CD4-positive, alpha-beta T cell (primary cell): Measurements from ENCODE around the gene CABLES2. TPM values are rescaled to one million over a fixed set of nuclear protein-coding genes. Genes with fewer than 3 reads are reported as not detected.

ENCODE experiments used
- ATAC-seq: fragments of 200-7000 bp; cut with Tn5 transposase; one replicate; pipeline ENCODE4 v1.10.0; 2022; ENCODE audit warnings: mild to moderate bottlenecking; ENCODE audit not compliant: poor library complexity
- CTCF ChIA-PET: fragments of 350-600 bp; sonication (Branson Sonifier 250); formaldehyde crosslinking; loops from one replicate; lab custom pipeline; 2021; ENCODE audit warnings: antibody characterized with exemption, inconsistent platforms; lab: Charles Lee
- POLR2A ChIA-PET: fragments of 350-600 bp; sonication (Branson Sonifier 250); formaldehyde crosslinking; loops from one replicate; lab custom pipeline; 2021; ENCODE audit warnings: antibody characterized with exemption, inconsistent platforms; lab: Charles Lee
- DNase-seq, 14 experiments: peaks; one replicate each; pipeline ENCODE4 v3.0.0-alpha.2; 2013 to 2020; ENCODE audit warnings: mixed read lengths in 2 of 14
- H3K27ac ChIP-seq, 2 donors: one replicate each; pipeline versions ENCODE4 v1.5.1 to v1.7.0; 2013; ENCODE audit warnings: low read length in 2 of 2, low read depth in 1 of 2, mild to moderate bottlenecking in 1 of 2
- H3K27me3 ChIP-seq, 2 experiments: 1 replicate in 1 of 2; 2 replicates in 1 of 2; pipeline versions ENCODE4 v1.6.1 to v1.7.0; 2013; ENCODE audit warnings: low read length in 2 of 2, control low read depth in 1 of 2, mild to moderate bottlenecking in 1 of 2, moderate library complexity in 1 of 2; ENCODE audit not compliant: insufficient read depth in 2 of 2, control insufficient read depth in 1 of 2
- H3K36me3 ChIP-seq: one replicate; pipeline ENCODE4 v1.6.1; 2013; ENCODE audit warnings: low read length, control low read depth; ENCODE audit not compliant: insufficient read depth
- H3K4me1 ChIP-seq: one replicate; pipeline ENCODE4 v1.6.1; 2013; ENCODE audit warnings: low read length, control low read depth; ENCODE audit not compliant: insufficient read depth
- H3K4me3 ChIP-seq: one replicate; pipeline ENCODE4 v1.5.1; 2013; ENCODE audit warnings: mild to moderate bottlenecking, low read length, moderate library complexity
- H3K9me3 ChIP-seq, 2 experiments: 1 replicate in 1 of 2; 2 replicates in 1 of 2; pipeline versions ENCODE4 v1.6.1 to v1.7.0; 2013; ENCODE audit warnings: low read length in 2 of 2, mild to moderate bottlenecking in 2 of 2, control low read depth in 1 of 2, moderate library complexity in 1 of 2; ENCODE audit not compliant: control insufficient read depth in 1 of 2, insufficient read depth in 1 of 2
- H3K27ac Mint-ChIP-seq: one replicate; pipeline ENCODE4 v1.8.0; 2020; ENCODE audit warnings: mixed read lengths
- H3K27me3 Mint-ChIP-seq: one replicate; pipeline ENCODE4 v1.8.0; 2021; ENCODE audit warnings: mixed read lengths
- H3K36me3 Mint-ChIP-seq: one replicate; pipeline ENCODE4 v1.8.0; 2021; ENCODE audit warnings: low read depth, mixed read lengths
- H3K4me1 Mint-ChIP-seq: one replicate; pipeline ENCODE4 v1.8.0; 2021; ENCODE audit warnings: low read depth, mixed read lengths
- H3K4me3 Mint-ChIP-seq: one replicate; pipeline ENCODE4 v1.8.0; 2020; ENCODE audit warnings: mild to moderate bottlenecking, mixed read lengths
- H3K9me3 Mint-ChIP-seq: one replicate; pipeline ENCODE4 v1.8.0; 2020; ENCODE audit warnings: mixed read lengths
- intact Hi-C, 2 experiments: fragments of 100-400 bp; cut with DNase I in 1 of 2; cut with micrococcal nuclease in 1 of 2; formaldehyde crosslinking; loops; one replicate each; pipeline versions ENCODE4 v1.15.1 to v1.9.0; 2023 to 2025; cut with DNase I, micrococcal nuclease
- total RNA-seq, 174 experiments: library from RNA in 2 of 174; stranded (reverse) in 2 of 174; gene quantifications; one replicate each; pipeline ENCODE4 v1.2.3 and lab custom pipeline; 2021 to 2026
- TF ChIP-seq, protein P1 (sequence below): fragments of 200-600 bp; IDR thresholded peaks from one replicate; pipeline ENCODE4 v1.8.0; 2022; ENCODE audit warnings: antibody characterized with exemption, mild to moderate bottlenecking

The CABLES2 gene
- total RNA-seq, 2 experiments from 2014 or later = 4.4 TPM

DNA sequence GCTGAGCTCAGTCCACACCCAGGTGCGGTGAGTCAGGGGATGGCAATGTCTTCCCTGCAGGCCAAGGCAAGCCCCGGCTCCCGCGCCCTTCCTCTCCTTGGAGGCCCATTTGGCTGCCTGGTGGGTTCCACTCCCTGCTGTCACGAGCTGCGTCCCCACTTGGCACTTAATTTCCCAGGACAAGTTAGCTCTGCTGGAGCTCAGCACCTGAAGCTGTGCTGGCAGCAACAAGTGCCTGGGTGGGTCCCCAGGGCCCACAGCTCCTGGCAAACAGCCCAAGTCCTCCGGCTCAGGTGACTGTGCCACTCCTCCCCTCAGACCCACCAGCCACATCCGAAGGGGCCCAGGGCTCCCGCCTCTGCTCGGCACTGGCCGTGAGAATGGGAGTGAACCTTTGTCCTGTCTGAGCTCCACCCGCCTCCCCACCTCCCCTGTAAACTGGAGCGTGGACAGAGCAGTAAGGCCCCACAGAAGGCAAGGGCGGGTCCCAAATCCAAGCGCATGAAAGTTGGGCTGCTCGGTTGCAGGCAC, 56.9 kb downstream of the CABLES2 start:
- TF ChIP-seq, protein P1, sequence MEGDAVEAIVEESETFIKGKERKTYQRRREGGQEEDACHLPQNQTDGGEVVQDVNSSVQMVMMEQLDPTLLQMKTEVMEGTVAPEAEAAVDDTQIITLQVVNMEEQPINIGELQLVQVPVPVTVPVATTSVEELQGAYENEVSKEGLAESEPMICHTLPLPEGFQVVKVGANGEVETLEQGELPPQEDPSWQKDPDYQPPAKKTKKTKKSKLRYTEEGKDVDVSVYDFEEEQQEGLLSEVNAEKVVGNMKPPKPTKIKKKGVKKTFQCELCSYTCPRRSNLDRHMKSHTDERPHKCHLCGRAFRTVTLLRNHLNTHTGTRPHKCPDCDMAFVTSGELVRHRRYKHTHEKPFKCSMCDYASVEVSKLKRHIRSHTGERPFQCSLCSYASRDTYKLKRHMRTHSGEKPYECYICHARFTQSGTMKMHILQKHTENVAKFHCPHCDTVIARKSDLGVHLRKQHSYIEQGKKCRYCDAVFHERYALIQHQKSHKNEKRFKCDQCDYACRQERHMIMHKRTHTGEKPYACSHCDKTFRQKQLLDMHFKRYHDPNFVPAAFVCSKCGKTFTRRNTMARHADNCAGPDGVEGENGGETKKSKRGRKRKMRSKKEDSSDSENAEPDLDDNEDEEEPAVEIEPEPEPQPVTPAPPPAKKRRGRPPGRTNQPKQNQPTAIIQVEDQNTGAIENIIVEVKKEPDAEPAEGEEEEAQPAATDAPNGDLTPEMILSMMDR = no peak
- no peaks in the 10 kb centered on the region for H3K4me1 Mint-ChIP-seq
- ATAC-seq = no peak
- no peak overlapping the region for H3K27ac Mint-ChIP-seq
- no peak overlapping the region for H3K4me3 Mint-ChIP-seq
- Histone ChIP-seq H3K36me3 (no peaks in the 10 kb centered on the region), H3K4me3 (no peak overlapping the region), H3K27ac (no peak overlapping the region), H3K9me3 (peaks cover 0 to 20% of the 10 kb centered on the region in 2 experiments), H3K4me1 (no peaks in the 10 kb centered on the region), H3K27me3 (peaks cover 0 to 2% of the 10 kb centered on the region in 2 experiments)
- CTCF ChIA-PET = no interaction called here
- H3K9me3 Mint-ChIP-seq = peaks cover 3% of the 10 kb centered on the region
- intact Hi-C loops = no loop called here
- no peaks in the 10 kb centered on the region for H3K36me3 Mint-ChIP-seq
- DNase-seq = no peak
- no peaks in the 10 kb centered on the region for H3K27me3 Mint-ChIP-seq
- POLR2A ChIA-PET = no interaction called here

DNA sequence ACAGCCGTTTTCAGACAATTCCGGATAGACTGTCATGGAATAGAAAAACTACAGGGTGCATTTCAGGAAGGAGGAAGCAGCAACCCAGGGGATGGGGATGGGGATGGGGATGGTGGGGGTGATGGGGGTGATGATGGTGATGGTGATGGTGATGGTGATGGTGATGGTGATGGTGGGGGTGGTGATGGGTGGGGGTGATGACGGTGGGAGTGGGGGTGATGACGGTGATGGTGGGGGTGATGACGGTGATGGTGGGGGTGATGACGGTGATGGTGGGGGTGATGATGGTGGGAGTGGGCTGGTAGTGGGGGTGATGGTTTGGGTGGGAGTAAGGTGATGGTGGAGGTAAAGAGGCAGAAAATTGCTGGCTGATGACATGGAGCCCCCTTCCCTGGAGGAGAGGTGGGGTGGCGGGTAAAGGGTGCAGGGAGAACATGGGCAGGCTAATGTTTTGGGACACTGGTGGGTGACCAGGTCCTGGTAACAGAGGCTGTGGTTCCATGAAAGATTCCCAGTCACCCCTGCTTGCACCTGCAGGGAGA, 57.5 kb downstream of the CABLES2 start:
- H3K4me3 Mint-ChIP-seq = no peak overlapping the region
- H3K4me1 ChIP-seq = no peaks in the 10 kb centered on the region
- no peak overlapping the region for H3K4me3 ChIP-seq
- H3K27ac ChIP-seq = no peak overlapping the region
- ChIA-PET CTCF (no interaction called here), POLR2A (no interaction called here)
- DNase-seq (no peak), ATAC-seq (no peak)
- no peaks in the 10 kb centered on the region for H3K36me3 ChIP-seq
- TF ChIP-seq, protein P1 = no peak
- H3K36me3 Mint-ChIP-seq = no peaks in the 10 kb centered on the region
- H3K27me3 Mint-ChIP-seq = no peaks in the 10 kb centered on the region
- intact Hi-C loops = no loop called here
- no peak overlapping the region for H3K27ac Mint-ChIP-seq
- no peaks in the 10 kb centered on the region for H3K27me3 ChIP-seq
- H3K9me3 Mint-ChIP-seq = peaks cover 3% of the 10 kb centered on the region
- H3K9me3 ChIP-seq = peaks cover 0 to 20% of the 10 kb centered on the region in 2 experiments
- H3K4me1 Mint-ChIP-seq = no peaks in the 10 kb centered on the region

DNA sequence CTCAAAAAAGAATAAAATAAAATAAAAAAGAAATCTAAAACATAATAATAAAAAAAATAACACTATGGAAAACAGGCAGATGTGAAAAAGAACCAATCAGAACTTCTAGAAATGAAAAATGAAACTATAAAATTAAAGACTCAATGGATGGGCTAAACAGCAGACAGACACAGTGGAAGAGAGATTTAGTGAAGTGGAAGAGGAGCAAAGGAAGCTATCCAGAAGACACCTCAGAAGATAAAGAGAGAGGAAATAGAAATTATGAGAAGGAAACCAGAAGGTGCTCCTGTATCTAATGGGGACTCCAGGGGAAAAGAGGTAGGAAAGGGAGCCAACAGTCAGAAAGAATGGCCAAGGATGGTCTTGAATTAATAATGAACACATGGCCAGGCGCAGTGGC, 58.5 kb downstream of the CABLES2 start:
- Histone ChIP-seq H3K4me1 (no peaks in the 10 kb centered on the region), H3K27ac (no peak overlapping the region), H3K27me3 (no peaks in the 10 kb centered on the region), H3K9me3 (peaks cover 0 to 20% of the 10 kb centered on the region in 2 experiments), H3K4me3 (no peak overlapping the region), H3K36me3 (no peaks in the 10 kb centered on the region)
- H3K9me3 Mint-ChIP-seq = peaks cover 3% of the 10 kb centered on the region
- H3K4me3 Mint-ChIP-seq = no peak overlapping the region
- POLR2A ChIA-PET = no interaction called here
- DNase-seq = no peak
- H3K36me3 Mint-ChIP-seq = no peaks in the 10 kb centered on the region
- no peak for ATAC-seq
- CTCF ChIA-PET = no interaction called here
- H3K27me3 Mint-ChIP-seq = no peaks in the 10 kb centered on the region
- TF ChIP-seq, protein P1 = no peak
- H3K27ac Mint-ChIP-seq = no peak overlapping the region
- intact Hi-C loops = no loop called here
- no peaks in the 10 kb centered on the region for H3K4me1 Mint-ChIP-seq
